Body of pancreas (tissue), 4 donors: ENCODE measurements around the gene ATP9B.

Source experiments
- CTCF ChIP-seq, 7 experiments: fragments of 450-650 bp in 4 of 7; fragments of 200-600 bp in 3 of 7; sonication (generic) in 3 of 7; IDR thresholded peaks; one replicate each; pipeline ENCODE4 v1.5.1; 2016 to 2019; ENCODE audit warnings: antibody characterized with exemption in 7 of 7
- POLR2A ChIP-seq, 3 donors: fragments of 450-650 bp; IDR thresholded peaks; one replicate each; pipeline ENCODE4 v1.6.1; 2016; ENCODE audit warnings: antibody characterized with exemption in 3 of 3, mild to moderate bottlenecking in 2 of 3

GRCh38 chr18:79283929-79284328, 214.7 kb downstream of the ATP9B start:
- TF ChIP-seq POLR2A (IDR thresholded peaks at IDR 0.05) (no peak), CTCF (IDR thresholded peaks at IDR 0.05) (no peak)
